ENCODE results near the gene AKT2. TPM values are rescaled to one million over a fixed set of nuclear protein-coding genes. Genes with fewer than 3 reads are reported as not detected.

Gene AKT2
- total and polyA plus RNA-seq, 2 donors, result 48.9 to 110 TPM

GRCh38 chr19:40236026-40236355, 49.2 kb downstream of the AKT2 start:
- 99% methylated on average over 9 of the region's 9 CpGs for WGBS
- H3K36me3 ChIP-seq (ENCODE audit: control insufficient read depth in 2 of 2, insufficient read depth in 2 of 2, low read length in 1 of 2), result peaks cover 69 to 83% of the 10 kb centered on the region in 2 donors
- H3K4me3 ChIP-seq (ENCODE audit: low read length in 2 of 2), result no peak overlapping the region
- H3K27ac ChIP-seq (ENCODE audit: low read depth in 1 of 2, low read length in 1 of 2), result no peak overlapping the region
- H3K4me1 ChIP-seq (ENCODE audit: control insufficient read depth in 2 of 2, insufficient read depth in 2 of 2, low read length in 2 of 2), result no peaks in the 10 kb centered on the region
- no peak for DNase-seq (ENCODE audit: low read depth in 6 of 9, low spot score in 9 of 9)
- no peaks in the 10 kb centered on the region for H3K27me3 ChIP-seq (ENCODE audit: control insufficient read depth in 2 of 2, insufficient read depth in 1 of 2, low read length in 1 of 2)
- no peaks in the 10 kb centered on the region for H3K9me3 ChIP-seq (ENCODE audit: control insufficient read depth in 2 of 2, insufficient read depth in 1 of 2, low read length in 1 of 2)

- Histone ChIP-seq H3K4me1 (ENCODE audit: control insufficient read depth in 2 of 2, insufficient read depth in 2 of 2, low read length in 2 of 2) (no peaks in the 10 kb centered on the region), H3K9me3 (ENCODE audit: control insufficient read depth in 2 of 2, insufficient read depth in 1 of 2, low read length in 1 of 2) (no peaks in the 10 kb centered on the region), H3K36me3 (ENCODE audit: control insufficient read depth in 2 of 2, insufficient read depth in 2 of 2, low read length in 1 of 2) (peaks cover 63 to 80% of the 10 kb centered on the region in 2 donors), H3K27ac (ENCODE audit: low read depth in 1 of 2, low read length in 1 of 2) (no peak overlapping the region), H3K27me3 (ENCODE audit: control insufficient read depth in 2 of 2, insufficient read depth in 1 of 2, low read length in 1 of 2) (no peaks in the 10 kb centered on the region), H3K4me3 (ENCODE audit: low read length in 2 of 2) (no peak overlapping the region)
- no peak for DNase-seq (ENCODE audit: low read depth in 6 of 9, low spot score in 9 of 9)
- 94% methylated on average over 30 of the region's 30 CpGs for WGBS
Measured at GRCh38 chr19:40235238-40236025, 49.7 kb downstream of the AKT2 start.

GRCh38 chr19:40234429-40235237, 50.5 kb downstream of the AKT2 start:
- Histone ChIP-seq H3K9me3 (ENCODE audit: control insufficient read depth in 2 of 2, insufficient read depth in 1 of 2, low read length in 1 of 2) (no peaks in the 10 kb centered on the region), H3K27me3 (ENCODE audit: control insufficient read depth in 2 of 2, insufficient read depth in 1 of 2, low read length in 1 of 2) (no peaks in the 10 kb centered on the region), H3K4me3 (ENCODE audit: low read length in 2 of 2) (no peak overlapping the region), H3K36me3 (ENCODE audit: control insufficient read depth in 2 of 2, insufficient read depth in 2 of 2, low read length in 1 of 2) (peaks cover 55 to 72% of the 10 kb centered on the region in 2 donors), H3K4me1 (ENCODE audit: control insufficient read depth in 2 of 2, insufficient read depth in 2 of 2, low read length in 2 of 2) (no peaks in the 10 kb centered on the region), H3K27ac (ENCODE audit: low read depth in 1 of 2, low read length in 1 of 2) (no peak overlapping the region)
- 97% methylated on average over 22 of the region's 22 CpGs for WGBS
- DNase-seq (ENCODE audit: low read depth in 6 of 9, low spot score in 9 of 9), result no peak

GRCh38 chr19:40233811-40234389, 51.2 kb downstream of the AKT2 start:
- H3K27me3 ChIP-seq (ENCODE audit: control insufficient read depth in 2 of 2, insufficient read depth in 1 of 2, low read length in 1 of 2), result peaks cover 0 to under 1% of the 10 kb centered on the region in 2 donors
- H3K27ac ChIP-seq (ENCODE audit: low read depth in 1 of 2, low read length in 1 of 2), result no peak overlapping the region
- WGBS, result 98% methylated on average over 20 of the region's 20 CpGs
- H3K9me3 ChIP-seq (ENCODE audit: control insufficient read depth in 2 of 2, insufficient read depth in 1 of 2, low read length in 1 of 2), result no peaks in the 10 kb centered on the region
- peaks cover 48 to 64% of the 10 kb centered on the region in 2 donors for H3K36me3 ChIP-seq (ENCODE audit: control insufficient read depth in 2 of 2, insufficient read depth in 2 of 2, low read length in 1 of 2)
- DNase-seq (ENCODE audit: low read depth in 6 of 9, low spot score in 9 of 9), result no peak
- H3K4me1 ChIP-seq (ENCODE audit: control insufficient read depth in 2 of 2, insufficient read depth in 2 of 2, low read length in 2 of 2), result no peaks in the 10 kb centered on the region
- H3K4me3 ChIP-seq (ENCODE audit: low read length in 2 of 2), result no peak overlapping the region

- peaks cover 0 to 5% of the 10 kb centered on the region in 2 donors for H3K27me3 ChIP-seq (ENCODE audit: control insufficient read depth in 2 of 2, insufficient read depth in 1 of 2, low read length in 1 of 2)
- H3K36me3 ChIP-seq (ENCODE audit: control insufficient read depth in 2 of 2, insufficient read depth in 2 of 2, low read length in 1 of 2), result peaks cover 40 to 57% of the 10 kb centered on the region in 2 donors
- H3K27ac ChIP-seq (ENCODE audit: low read depth in 1 of 2, low read length in 1 of 2), result no peak overlapping the region
- H3K9me3 ChIP-seq (ENCODE audit: control insufficient read depth in 2 of 2, insufficient read depth in 1 of 2, low read length in 1 of 2), result no peaks in the 10 kb centered on the region
- no peak for DNase-seq (ENCODE audit: low read depth in 6 of 9, low spot score in 9 of 9)
- H3K4me3 ChIP-seq (ENCODE audit: low read length in 2 of 2), result no peak overlapping the region
- H3K4me1 ChIP-seq (ENCODE audit: control insufficient read depth in 2 of 2, insufficient read depth in 2 of 2, low read length in 2 of 2), result no peaks in the 10 kb centered on the region
- 98% methylated on average over 25 of the region's 25 CpGs for whole genome bisulfite sequencing
Measured at GRCh38 chr19:40232949-40233810, 52.0 kb downstream of the AKT2 start.

GRCh38 chr19:40232479-40232878, 52.7 kb downstream of the AKT2 start:
- 97% methylated on average over 12 of the region's 12 CpGs for WGBS
- Histone ChIP-seq H3K9me3 (ENCODE audit: control insufficient read depth in 2 of 2, insufficient read depth in 1 of 2, low read length in 1 of 2) (no peaks in the 10 kb centered on the region), H3K4me1 (ENCODE audit: control insufficient read depth in 2 of 2, insufficient read depth in 2 of 2, low read length in 2 of 2) (no peaks in the 10 kb centered on the region), H3K27ac (ENCODE audit: low read depth in 1 of 2, low read length in 1 of 2) (no peak overlapping the region), H3K36me3 (ENCODE audit: control insufficient read depth in 2 of 2, insufficient read depth in 2 of 2, low read length in 1 of 2) (peaks cover 34 to 50% of the 10 kb centered on the region in 2 donors), H3K4me3 (ENCODE audit: low read length in 2 of 2) (no peak overlapping the region), H3K27me3 (ENCODE audit: control insufficient read depth in 2 of 2, insufficient read depth in 1 of 2, low read length in 1 of 2) (peaks cover 5 to 12% of the 10 kb centered on the region in 2 donors)
- no peak for DNase-seq (ENCODE audit: low read depth in 6 of 9, low spot score in 9 of 9)

- peaks cover 28 to 45% of the 10 kb centered on the region in 2 donors for H3K36me3 ChIP-seq (ENCODE audit: control insufficient read depth in 2 of 2, insufficient read depth in 2 of 2, low read length in 1 of 2)
- peaks cover 12 to 19% of the 10 kb centered on the region in 2 donors for H3K27me3 ChIP-seq (ENCODE audit: control insufficient read depth in 2 of 2, insufficient read depth in 1 of 2, low read length in 1 of 2)
- WGBS, result 94% methylated on average over 16 of the region's 16 CpGs
- no peaks in the 10 kb centered on the region for H3K9me3 ChIP-seq (ENCODE audit: control insufficient read depth in 2 of 2, insufficient read depth in 1 of 2, low read length in 1 of 2)
- H3K4me1 ChIP-seq (ENCODE audit: control insufficient read depth in 2 of 2, insufficient read depth in 2 of 2, low read length in 2 of 2), result no peaks in the 10 kb centered on the region
- no peak overlapping the region for H3K27ac ChIP-seq (ENCODE audit: low read depth in 1 of 2, low read length in 1 of 2)
- no peak overlapping the region for H3K4me3 ChIP-seq (ENCODE audit: low read length in 2 of 2)
- DNase-seq (ENCODE audit: low read depth in 6 of 9, low spot score in 9 of 9), result no peak
Measured at GRCh38 chr19:40231544-40232424, 53.4 kb downstream of the AKT2 start.

GRCh38 chr19:40231057-40231456, 54.1 kb downstream of the AKT2 start:
- no peaks in the 10 kb centered on the region for H3K9me3 ChIP-seq (ENCODE audit: control insufficient read depth in 2 of 2, insufficient read depth in 1 of 2, low read length in 1 of 2)
- peaks cover 22 to 38% of the 10 kb centered on the region in 2 donors for H3K36me3 ChIP-seq (ENCODE audit: control insufficient read depth in 2 of 2, insufficient read depth in 2 of 2, low read length in 1 of 2)
- 97% methylated on average over 6 of the region's 6 CpGs for WGBS
- no peaks in the 10 kb centered on the region for H3K4me1 ChIP-seq (ENCODE audit: control insufficient read depth in 2 of 2, insufficient read depth in 2 of 2, low read length in 2 of 2)
- no peak for DNase-seq (ENCODE audit: low read depth in 6 of 9, low spot score in 9 of 9)
- H3K27ac ChIP-seq (ENCODE audit: low read depth in 1 of 2, low read length in 1 of 2), result no peak overlapping the region
- peaks cover 13 to 26% of the 10 kb centered on the region in 2 donors for H3K27me3 ChIP-seq (ENCODE audit: control insufficient read depth in 2 of 2, insufficient read depth in 1 of 2, low read length in 1 of 2)
- H3K4me3 ChIP-seq (ENCODE audit: low read length in 2 of 2), result no peak overlapping the region
